ENCODE results near the gene HSD17B1.

HSD17B1 gene

DNA sequence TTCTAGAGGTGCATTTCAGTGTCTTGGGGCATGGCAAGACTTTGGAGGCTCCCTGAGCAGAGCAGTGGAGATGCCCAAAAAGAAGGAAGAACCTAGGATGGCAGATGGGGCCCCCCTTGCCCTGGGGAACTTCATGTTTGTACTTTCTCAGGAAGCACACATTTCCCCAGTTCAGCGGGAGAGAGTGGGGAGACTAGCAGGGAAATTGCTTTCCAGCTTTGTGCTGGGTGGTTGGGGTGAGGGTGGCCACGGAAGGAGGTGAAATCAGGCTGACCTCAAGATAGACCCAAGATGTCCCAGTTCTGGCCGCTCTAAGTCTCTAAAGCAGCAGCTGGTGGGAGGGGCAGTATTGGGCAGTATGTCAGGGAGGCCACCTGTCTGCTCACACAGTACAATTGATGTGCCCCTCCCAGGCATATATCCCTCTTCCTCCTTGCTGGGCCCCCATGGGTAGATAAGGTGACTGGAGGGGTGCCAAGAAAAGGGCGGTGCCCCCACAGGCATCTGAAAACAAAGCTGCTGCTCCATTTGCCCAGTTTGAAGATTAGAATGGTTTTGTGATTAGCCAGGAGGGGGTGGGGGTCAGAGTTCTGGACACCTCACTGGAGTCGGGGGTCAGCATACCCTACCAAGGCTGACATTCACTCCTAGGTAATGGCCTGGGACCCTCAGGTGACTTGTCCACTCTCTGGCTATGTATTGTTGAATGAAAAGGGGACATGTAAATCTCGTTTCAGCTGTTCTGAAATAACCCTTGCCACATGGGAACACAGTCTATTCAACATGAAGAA is 33.8 kb upstream of the HSD17B1 start:
- TF ChIP-seq, protein P1, sequence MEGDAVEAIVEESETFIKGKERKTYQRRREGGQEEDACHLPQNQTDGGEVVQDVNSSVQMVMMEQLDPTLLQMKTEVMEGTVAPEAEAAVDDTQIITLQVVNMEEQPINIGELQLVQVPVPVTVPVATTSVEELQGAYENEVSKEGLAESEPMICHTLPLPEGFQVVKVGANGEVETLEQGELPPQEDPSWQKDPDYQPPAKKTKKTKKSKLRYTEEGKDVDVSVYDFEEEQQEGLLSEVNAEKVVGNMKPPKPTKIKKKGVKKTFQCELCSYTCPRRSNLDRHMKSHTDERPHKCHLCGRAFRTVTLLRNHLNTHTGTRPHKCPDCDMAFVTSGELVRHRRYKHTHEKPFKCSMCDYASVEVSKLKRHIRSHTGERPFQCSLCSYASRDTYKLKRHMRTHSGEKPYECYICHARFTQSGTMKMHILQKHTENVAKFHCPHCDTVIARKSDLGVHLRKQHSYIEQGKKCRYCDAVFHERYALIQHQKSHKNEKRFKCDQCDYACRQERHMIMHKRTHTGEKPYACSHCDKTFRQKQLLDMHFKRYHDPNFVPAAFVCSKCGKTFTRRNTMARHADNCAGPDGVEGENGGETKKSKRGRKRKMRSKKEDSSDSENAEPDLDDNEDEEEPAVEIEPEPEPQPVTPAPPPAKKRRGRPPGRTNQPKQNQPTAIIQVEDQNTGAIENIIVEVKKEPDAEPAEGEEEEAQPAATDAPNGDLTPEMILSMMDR (IDR thresholded peaks at IDR 0.05; ENCODE audit: low read depth, low read length, missing control alignments) = no peak
- H3K4me3 ChIP-seq (replicated peaks; ENCODE audit: low read depth, low read length) = no peak overlapping the region
- DNase-seq (ENCODE audit: extremely low read depth, low read depth) = no peak

DNA sequence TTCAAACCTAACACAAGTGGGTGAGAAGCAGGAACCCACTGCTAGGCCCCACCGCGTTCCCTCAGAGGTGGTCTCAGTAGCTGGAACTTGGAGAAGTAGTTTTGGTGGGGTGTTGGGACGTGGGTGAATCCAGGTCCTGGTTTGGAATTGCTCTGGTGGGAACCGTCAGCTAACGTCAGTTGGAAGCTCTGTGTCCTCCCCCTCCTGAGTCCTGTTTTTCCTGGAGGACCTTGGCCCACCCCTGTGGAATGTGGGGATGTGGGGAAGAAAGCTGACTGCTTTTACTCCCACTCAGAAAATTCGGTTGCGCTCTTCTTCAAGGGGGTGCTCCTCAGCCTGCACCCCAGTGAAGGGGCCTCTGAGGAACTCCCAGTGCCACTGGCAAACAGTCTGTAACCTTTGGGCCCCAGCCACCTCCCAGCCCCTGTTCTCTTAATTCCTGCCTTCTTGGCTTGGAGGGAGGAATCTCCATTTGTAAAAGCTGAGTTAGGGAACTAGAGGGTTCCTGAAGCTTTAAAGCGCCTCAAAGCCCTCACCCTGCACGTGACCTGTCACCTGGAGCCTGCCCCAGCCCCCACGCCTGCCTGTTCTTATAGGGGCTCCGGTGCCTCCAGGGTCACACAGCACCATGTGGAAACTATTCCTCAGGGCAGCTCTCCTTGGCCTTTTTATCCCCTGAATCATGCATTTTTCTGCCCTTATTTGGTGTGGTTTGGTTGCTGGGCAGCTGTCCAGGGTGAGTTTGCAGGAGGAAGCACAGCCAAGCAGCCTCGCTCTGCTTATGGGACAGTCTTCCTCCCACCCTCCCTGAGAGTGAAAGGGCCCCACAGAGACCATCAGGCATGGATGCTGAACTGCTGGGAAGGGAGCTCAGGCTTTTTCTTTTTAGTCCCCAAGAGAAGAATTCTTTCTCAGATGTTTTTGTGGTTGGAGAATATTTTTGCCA is 32.9 kb upstream of the HSD17B1 start:
- peak; percentile 99 for DNase-seq (ENCODE audit: extremely low read depth, low read depth)
- TF ChIP-seq, protein P1 (IDR thresholded peaks at IDR 0.05; ENCODE audit: low read depth, low read length, missing control alignments) = no peak
- no peak overlapping the region for H3K4me3 ChIP-seq (replicated peaks; ENCODE audit: low read depth, low read length)

DNA sequence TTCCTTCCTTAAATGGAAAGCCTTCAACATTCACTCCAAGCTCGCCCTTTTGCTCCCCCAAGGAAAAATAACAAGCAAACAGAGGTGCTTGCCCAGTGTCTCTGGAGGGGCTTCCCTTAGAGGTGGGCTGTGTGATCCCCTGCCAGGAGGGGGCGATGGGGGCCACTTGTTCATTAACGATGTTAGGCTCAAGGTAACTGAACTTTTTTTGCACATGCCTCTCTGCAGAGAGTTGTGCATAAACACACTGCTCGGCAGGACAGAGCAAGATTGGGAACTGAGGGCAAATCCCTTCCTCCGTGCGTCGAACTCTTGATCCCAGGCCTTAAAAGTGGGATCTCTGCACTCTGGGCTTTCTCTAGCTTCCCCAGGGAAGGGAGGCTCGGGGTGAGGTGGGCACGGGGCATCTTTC is 32.2 kb upstream of the HSD17B1 start:
- TF ChIP-seq, protein P1 (IDR thresholded peaks at IDR 0.05; ENCODE audit: low read depth, low read length, missing control alignments) = peak; percentile 34
- no peak for DNase-seq (ENCODE audit: extremely low read depth, low read depth)
- H3K4me3 ChIP-seq (replicated peaks; ENCODE audit: low read depth, low read length) = no peak overlapping the region

DNA sequence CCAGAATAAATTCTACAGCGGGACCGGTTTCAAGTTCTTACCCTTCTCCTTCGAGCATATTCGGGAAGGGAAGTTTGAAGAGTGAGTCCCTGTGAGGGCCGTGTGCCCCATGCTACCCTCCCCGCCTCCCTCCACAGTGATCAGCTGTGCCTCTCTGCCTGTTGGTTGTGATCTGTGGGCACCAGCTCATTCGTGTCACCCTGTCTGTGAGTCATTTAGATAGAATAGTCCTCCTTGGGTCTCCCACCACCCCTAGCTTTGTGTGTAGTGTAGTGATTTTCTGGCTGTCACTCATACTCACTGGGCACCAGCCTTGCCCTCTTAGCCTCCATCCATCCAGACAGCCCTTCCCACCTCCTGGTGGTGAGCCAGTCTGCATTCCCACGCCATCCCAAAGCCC is 31.7 kb upstream of the HSD17B1 start:
- DNase-seq (ENCODE audit: extremely low read depth, low read depth) = no peak
- H3K4me3 ChIP-seq (replicated peaks; ENCODE audit: low read depth, low read length) = no peak overlapping the region
- TF ChIP-seq, protein P1 (IDR thresholded peaks at IDR 0.05; ENCODE audit: low read depth, low read length, missing control alignments) = no peak

DNA sequence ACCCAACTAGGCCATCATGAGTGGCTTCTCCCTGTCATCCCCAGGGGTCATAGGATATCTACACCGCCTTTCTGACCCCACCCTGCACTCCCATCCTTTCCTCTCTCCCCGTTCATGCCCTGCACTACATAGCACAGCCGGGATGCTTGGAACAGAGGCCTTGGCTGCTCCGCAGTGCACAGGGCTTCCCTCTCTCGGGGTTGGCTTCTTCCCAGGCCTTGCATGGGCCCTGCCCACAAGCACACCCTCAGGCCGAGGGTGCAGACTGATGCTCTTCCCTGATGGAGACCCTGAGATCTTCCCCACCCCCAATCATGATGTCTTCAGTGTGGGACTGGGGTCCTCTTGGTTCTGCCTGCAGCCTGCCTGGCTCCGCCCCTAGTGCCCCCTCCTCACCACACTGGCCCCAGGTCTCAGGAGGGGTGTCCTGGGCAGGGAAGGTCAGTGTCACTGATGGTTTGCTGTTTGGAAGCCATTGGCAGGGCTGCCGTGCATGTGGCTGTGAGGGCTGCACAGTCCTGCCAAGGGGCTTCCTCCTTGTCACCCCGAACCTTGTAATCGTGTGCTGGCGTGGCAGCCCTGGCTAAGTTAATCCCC is 31.0 kb upstream of the HSD17B1 start:
- DNase-seq (ENCODE audit: extremely low read depth, low read depth) = no peak
- no peak overlapping the region for H3K4me3 ChIP-seq (replicated peaks; ENCODE audit: low read depth, low read length)
- TF ChIP-seq, protein P1 (IDR thresholded peaks at IDR 0.05; ENCODE audit: low read depth, low read length, missing control alignments) = no peak

DNA sequence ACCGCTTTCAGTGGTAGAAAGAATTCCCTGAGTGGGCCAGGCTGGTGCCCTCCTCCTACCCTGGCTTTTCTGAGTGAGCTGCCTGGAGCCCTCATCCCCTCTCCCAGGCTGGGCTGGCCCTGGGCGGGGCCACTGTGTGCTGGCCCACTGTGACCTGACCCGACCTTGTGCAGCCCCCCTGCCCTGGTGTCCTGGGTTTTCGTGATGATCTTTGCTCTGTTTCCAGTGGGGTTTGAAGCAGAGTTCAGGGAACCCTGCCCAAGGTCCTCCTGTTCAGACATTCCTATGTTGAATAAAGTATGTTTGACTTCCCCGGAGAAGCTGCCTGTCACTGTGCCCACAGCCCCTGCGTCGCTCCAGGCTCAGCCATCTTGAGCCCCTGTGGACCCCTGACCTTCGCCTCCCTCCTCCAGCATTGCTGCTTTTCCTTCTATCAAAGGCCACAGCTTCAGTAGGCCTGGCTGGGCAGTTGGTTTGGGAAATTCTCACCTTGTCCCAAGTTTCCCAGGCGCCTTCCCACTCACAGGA is 30.4 kb upstream of the HSD17B1 start:
- no peak for DNase-seq (ENCODE audit: extremely low read depth, low read depth)
- TF ChIP-seq, protein P1 (IDR thresholded peaks at IDR 0.05; ENCODE audit: low read depth, low read length, missing control alignments) = no peak
- no peak overlapping the region for H3K4me3 ChIP-seq (replicated peaks; ENCODE audit: low read depth, low read length)
